ENCODE data around the gene ATG2B. TPM values are rescaled to one million over a fixed set of nuclear protein-coding genes. Genes with fewer than 3 reads are reported as not detected.

Gene ATG2B
- total and polyA plus RNA-seq, 2 donors (not counting 1 experiment from before 2014, with no cell fraction given) = 15.0 to 30.9 TPM

- Histone ChIP-seq H3K79me2 (ENCODE audit: control insufficient read depth, insufficient read depth, low read length) (peaks cover 6% of the 10 kb centered on the region), H3K9ac (ENCODE audit: insufficient read depth, low read length) (no peak overlapping the region), H3K4me3 (replicated peaks in 1 of 4; ENCODE audit: control extremely low read depth in 1 of 4, insufficient read depth in 1 of 4, low read depth in 3 of 4, low read length in 4 of 4) (no peak overlapping the region), H3K4me1 (ENCODE audit: control insufficient read depth, extremely low read depth, insufficient read depth, low read length) (peaks cover 15% of the 10 kb centered on the region), H3K27me3 (ENCODE audit: control insufficient read depth, insufficient read depth, low read length) (no peaks in the 10 kb centered on the region), H4K20me1 (ENCODE audit: control insufficient read depth, extremely low read depth, insufficient read depth, low read length) (no peaks in the 10 kb centered on the region), H3K4me2 (ENCODE audit: extremely low read depth, insufficient read depth, low read length) (peak overlapping the region; percentile 59), H2AFZ (ENCODE audit: low read length) (no peak overlapping the region), H3K9me3 (ENCODE audit: control insufficient read depth, insufficient read depth, low read depth, low read length) (no peaks in the 10 kb centered on the region), H3K27ac (ENCODE audit: insufficient read depth, low read length) (no peak overlapping the region), H3K36me3 (ENCODE audit: control insufficient read depth, insufficient read depth, low read length) (peaks cover 8% of the 10 kb centered on the region)
- DNase-seq (ENCODE audit: low read depth in 2 of 2) = no peak
- peak in 1 of 2 donors; percentile 16 for TF ChIP-seq CTCF (conservative IDR thresholded peaks at IDR 0.05 in 1 of 2, IDR thresholded peaks at IDR 0.05 in 1 of 2; ENCODE audit: low read depth in 1 of 2, low read length in 2 of 2)
- no peak for TF ChIP-seq EZH2 (IDR thresholded peaks at IDR 0.05; ENCODE audit: low read length, missing control alignments)
These were observed 101.1 kb downstream of the ATG2B start for GRCh38 chr14:96261772-96262655.

GRCh38 chr14:96261053-96261452, 102.1 kb downstream of the ATG2B start:
- Histone ChIP-seq H3K79me2 (ENCODE audit: control insufficient read depth, insufficient read depth, low read length) (peaks cover 7% of the 10 kb centered on the region), H2AFZ (ENCODE audit: low read length) (no peak overlapping the region), H3K36me3 (ENCODE audit: control insufficient read depth, insufficient read depth, low read length) (peaks cover 8% of the 10 kb centered on the region), H3K27me3 (ENCODE audit: control insufficient read depth, insufficient read depth, low read length) (no peaks in the 10 kb centered on the region), H3K9ac (ENCODE audit: insufficient read depth, low read length) (no peak overlapping the region), H3K9me3 (ENCODE audit: control insufficient read depth, insufficient read depth, low read depth, low read length) (no peaks in the 10 kb centered on the region), H3K27ac (ENCODE audit: insufficient read depth, low read length) (peak overlapping the region; percentile 19), H3K4me3 (replicated peaks in 1 of 4; ENCODE audit: control extremely low read depth in 1 of 4, insufficient read depth in 1 of 4, low read depth in 3 of 4, low read length in 4 of 4) (no peak overlapping the region), H3K4me2 (ENCODE audit: extremely low read depth, insufficient read depth, low read length) (peak overlapping the region; percentile 25), H4K20me1 (ENCODE audit: control insufficient read depth, extremely low read depth, insufficient read depth, low read length) (no peaks in the 10 kb centered on the region), H3K4me1 (ENCODE audit: control insufficient read depth, extremely low read depth, insufficient read depth, low read length) (peaks cover 14% of the 10 kb centered on the region)
- DNase-seq (ENCODE audit: low read depth in 2 of 2) = no peak
- TF ChIP-seq EZH2 (IDR thresholded peaks at IDR 0.05; ENCODE audit: low read length, missing control alignments) (no peak), CTCF (conservative IDR thresholded peaks at IDR 0.05 in 1 of 2, IDR thresholded peaks at IDR 0.05 in 1 of 2; ENCODE audit: low read depth in 1 of 2, low read length in 2 of 2) (no peak)

- Histone ChIP-seq H3K4me2 (ENCODE audit: extremely low read depth, insufficient read depth, low read length) (no peak overlapping the region), H4K20me1 (ENCODE audit: control insufficient read depth, extremely low read depth, insufficient read depth, low read length) (no peaks in the 10 kb centered on the region), H2AFZ (ENCODE audit: low read length) (no peak overlapping the region), H3K27me3 (ENCODE audit: control insufficient read depth, insufficient read depth, low read length) (no peaks in the 10 kb centered on the region), H3K27ac (ENCODE audit: insufficient read depth, low read length) (peak overlapping the region; percentile 0), H3K4me3 (replicated peaks in 1 of 4; ENCODE audit: control extremely low read depth in 1 of 4, insufficient read depth in 1 of 4, low read depth in 3 of 4, low read length in 4 of 4) (no peak overlapping the region), H3K79me2 (ENCODE audit: control insufficient read depth, insufficient read depth, low read length) (peaks cover 7% of the 10 kb centered on the region), H3K9ac (ENCODE audit: insufficient read depth, low read length) (no peak overlapping the region), H3K9me3 (ENCODE audit: control insufficient read depth, insufficient read depth, low read depth, low read length) (no peaks in the 10 kb centered on the region), H3K36me3 (ENCODE audit: control insufficient read depth, insufficient read depth, low read length) (peaks cover 5% of the 10 kb centered on the region), H3K4me1 (ENCODE audit: control insufficient read depth, extremely low read depth, insufficient read depth, low read length) (peaks cover 19% of the 10 kb centered on the region)
- peak; percentile 57 to 98 for DNase-seq (ENCODE audit: low read depth in 2 of 2)
- TF ChIP-seq CTCF (conservative IDR thresholded peaks at IDR 0.05 in 1 of 2, IDR thresholded peaks at IDR 0.05 in 1 of 2; ENCODE audit: low read depth in 1 of 2, low read length in 2 of 2) = no peak
- no peak for TF ChIP-seq EZH2 (IDR thresholded peaks at IDR 0.05; ENCODE audit: low read length, missing control alignments)
These were observed 102.8 kb downstream of the ATG2B start for GRCh38 chr14:96260341-96260821.
